IMR-90 (cell line): ENCODE results near the gene TRPM1. TPM values are rescaled to one million over a fixed set of nuclear protein-coding genes. Genes with fewer than 3 reads are reported as not detected.

ENCODE experiments used
- ATAC-seq: fragments of 200-7000 bp; cut with Tn5 transposase; 2 replicates; pipeline ENCODE4 v1.9.1; 2020; ENCODE audit warnings: low read depth, mild to moderate bottlenecking, moderate library complexity
- BruUV-seq: library from RNA; stranded (reverse); fragments of 400-500 nt; replicated peaks from 2 replicates; lab custom pipeline; 2021; lab: Mats Ljungman, UMichigan
- CTCF ChIA-PET: fragments of 300-600 bp; formaldehyde crosslinking; extraction: SDS; loops from one replicate; lab custom pipeline; 2021; ENCODE audit warnings: antibody characterized with exemption; lab: Yijun Ruan, JAX
- POLR2A ChIA-PET: fragments of 300-600 bp; sonication (Branson Sonifier 250); formaldehyde crosslinking; loops from one replicate; lab custom pipeline; 2022; ENCODE audit warnings: antibody characterized with exemption; ENCODE audit not compliant: unreplicated experiment; lab: Charles Lee
- DNase-seq: peaks from one replicate; pipeline ENCODE4 v3.0.0; 2013
- H2AFZ ChIP-seq: replicated peaks from 2 replicates; pipeline ENCODE3; 2013; ENCODE audit warnings: low read length, mild to moderate bottlenecking; ENCODE audit not compliant: poor library complexity
- H2AK5ac ChIP-seq: 2 replicates; pipeline ENCODE4 v1.6.1; 2013; ENCODE audit warnings: low read depth, low read length, inconsistent platforms
- H2AK9ac ChIP-seq: replicated peaks from 2 replicates; pipeline ENCODE3; 2013; ENCODE audit warnings: mild to moderate bottlenecking, low read depth, low read length, moderate library complexity; ENCODE audit not compliant: poor library complexity
- H2BK120ac ChIP-seq: 2 replicates; pipeline ENCODE4 v1.6.1; 2013; ENCODE audit warnings: low read depth, low read length, inconsistent platforms
- H2BK15ac ChIP-seq: 3 replicates; pipeline ENCODE4 v1.6.1; 2013; ENCODE audit warnings: low read depth, low read length, inconsistent platforms
- H2BK20ac ChIP-seq: 2 replicates; pipeline ENCODE4 v1.6.1; 2013; ENCODE audit warnings: low read depth, mild to moderate bottlenecking, inconsistent platforms, low read length, moderate library complexity
- H2BK5ac ChIP-seq: 2 replicates; pipeline ENCODE4 v1.6.1; 2013; ENCODE audit warnings: mild to moderate bottlenecking, low read depth, low read length, inconsistent platforms; ENCODE audit not compliant: poor library complexity, severe bottlenecking
- H3K14ac ChIP-seq: replicated peaks from 2 replicates; pipeline ENCODE4 v1.6.1; 2013; ENCODE audit warnings: low read depth, low read length, inconsistent platforms
- H3K18ac ChIP-seq: 2 replicates; pipeline ENCODE4 v1.6.1; 2013; ENCODE audit warnings: low read depth, low read length, control low read depth
- H3K23ac ChIP-seq: 2 replicates; pipeline ENCODE4 v1.6.1; 2013; ENCODE audit warnings: low read depth, low read length, inconsistent platforms
- H3K27ac ChIP-seq: 2 replicates; pipeline ENCODE4 v1.5.1; 2013; ENCODE audit warnings: mild to moderate bottlenecking, control low read depth, low read length; ENCODE audit not compliant: insufficient read depth
- H3K27me3 ChIP-seq: 2 replicates; pipeline ENCODE4 v1.6.1; 2013; ENCODE audit warnings: low read length; ENCODE audit not compliant: control insufficient read depth, insufficient read depth
- H3K36me3 ChIP-seq: 2 replicates; pipeline ENCODE4 v1.6.1; 2013; ENCODE audit warnings: low read length, mixed read lengths; ENCODE audit not compliant: control insufficient read depth, insufficient read depth
- H3K4ac ChIP-seq: 2 replicates; pipeline ENCODE4 v1.6.1; 2013; ENCODE audit warnings: low read depth, low read length, inconsistent platforms
- H3K4me1 ChIP-seq: 2 replicates; pipeline ENCODE4 v1.6.1; 2013; ENCODE audit warnings: low read length, mixed read lengths; ENCODE audit not compliant: control insufficient read depth, insufficient read depth
- H3K4me2 ChIP-seq: 2 replicates; pipeline ENCODE4 v1.6.1; 2013; ENCODE audit warnings: low read depth, mild to moderate bottlenecking, control low read depth, low read length, moderate library complexity
- H3K4me3 ChIP-seq: 2 replicates; pipeline ENCODE4 v1.5.1; 2013; ENCODE audit warnings: low read depth, mild to moderate bottlenecking, control low read depth, low read length, moderate library complexity; ENCODE audit not compliant: insufficient read depth
- H3K56ac ChIP-seq: 2 replicates; pipeline ENCODE4 v1.6.1; 2013; ENCODE audit warnings: low read length, inconsistent platforms; ENCODE audit not compliant: insufficient read depth; ENCODE audit errors: extremely low read depth
- H3K79me1 ChIP-seq, 2 experiments: 2 replicates each; pipeline ENCODE4 v1.6.1; 2013; ENCODE audit warnings: low read length in 2 of 2, inconsistent platforms in 1 of 2, low read depth in 1 of 2
- H3K9ac ChIP-seq: 2 replicates; pipeline ENCODE4 v1.6.1; 2013; ENCODE audit warnings: low read depth, low read length, control low read depth
- H3K9me1 ChIP-seq: 2 replicates; pipeline ENCODE4 v1.6.1; 2013; ENCODE audit warnings: low read length, inconsistent platforms; ENCODE audit not compliant: insufficient read depth
- H3K9me3 ChIP-seq: 2 replicates; pipeline ENCODE4 v1.6.1; 2013; ENCODE audit warnings: low read length; ENCODE audit not compliant: control insufficient read depth, insufficient read depth
- H4K20me1 ChIP-seq: 2 replicates; pipeline ENCODE4 v1.6.1; 2013; ENCODE audit warnings: low read length, inconsistent platforms; ENCODE audit not compliant: insufficient read depth
- H4K5ac ChIP-seq: 2 replicates; pipeline ENCODE4 v1.6.1; 2013; ENCODE audit warnings: mild to moderate bottlenecking, low read depth, low read length, control low read depth
- H4K8ac ChIP-seq, 2 experiments: 2 replicates each; pipeline ENCODE4 v1.6.1; 2013; ENCODE audit warnings: low read depth in 2 of 2, low read length in 2 of 2, control low read depth in 1 of 2, inconsistent platforms in 1 of 2
- H4K91ac ChIP-seq: 2 replicates; pipeline ENCODE4 v1.6.1; 2013; ENCODE audit warnings: low read depth, low read length, inconsistent platforms; ENCODE audit not compliant: insufficient read depth
- BHLHE40 ChIP-seq: fragments of 150-350 bp; IDR thresholded peaks from 2 replicates; pipeline ENCODE4 v1.6.1; 2016; ENCODE audit warnings: mild to moderate bottlenecking, low read depth, low read length
- CEBPB ChIP-seq: IDR thresholded peaks from 2 replicates; pipeline ENCODE4 v1.6.1; 2012; ENCODE audit warnings: low read depth, low read length, improper control_type of control experiment
- CTCF ChIP-seq: conservative IDR thresholded peaks from 2 replicates; pipeline ENCODE4 v1.5.1; 2012; ENCODE audit warnings: mild to moderate bottlenecking, low read depth, low read length, improper control_type of control experiment
- ELK1 ChIP-seq: fragments of 150-350 bp; IDR thresholded peaks from 2 replicates; pipeline ENCODE4 v1.6.1; 2016; ENCODE audit warnings: low read depth, mild to moderate bottlenecking, low read length, moderate library complexity, borderline replicate concordance
- MAFK ChIP-seq: IDR thresholded peaks from 2 replicates; pipeline ENCODE4 v1.6.1; 2012; ENCODE audit warnings: low read depth, low read length, improper control_type of control experiment
- NFE2L2 ChIP-seq: fragments of 150-350 bp; IDR thresholded peaks from 2 replicates; pipeline ENCODE4 v1.6.1; 2016; ENCODE audit warnings: low read depth, mild to moderate bottlenecking, low read length
- RAD21 ChIP-seq: IDR thresholded peaks from 2 replicates; pipeline ENCODE4 v1.6.1; 2012; ENCODE audit warnings: low read length, improper control_type of control experiment
- RFX5 ChIP-seq: IDR thresholded peaks from 2 replicates; pipeline ENCODE4 v1.8.0; 2012; ENCODE audit warnings: low read depth, mild to moderate bottlenecking, low read length, moderate library complexity
- SMC3 ChIP-seq: fragments of 150-350 bp; IDR thresholded peaks from 2 replicates; pipeline ENCODE4 v1.6.1; 2016; ENCODE audit warnings: low read depth, mild to moderate bottlenecking, antibody characterized with exemption, low read length, moderate library complexity
- USF2 ChIP-seq: fragments of 150-350 bp; IDR thresholded peaks from 2 replicates; pipeline ENCODE4 v1.6.1; 2017; ENCODE audit warnings: mild to moderate bottlenecking, antibody characterized with exemption, low read length, low read depth
- WGBS, 2 experiments: methylation state at CpG; one replicate each; pipeline versions ENCODE4 v1.1.5 to v1.1.7; 2013; ENCODE audit warnings: missing lambda C conversion rate in 2 of 2; ENCODE audit not compliant: insufficient read length in 1 of 2; ENCODE audit errors: extremely low coverage in 2 of 2; 5-methylcytosine and 5-hydroxymethylcytosine counted together
- dilution Hi-C: fragments of 300-500 bp; cut with HindIII; formaldehyde crosslinking; loops from one replicate; pipeline ENCODE4 v1.14.3; 2018; ENCODE audit warnings: low sequenced_read_pairs; ENCODE audit not compliant: unreplicated experiment
- in situ Hi-C: fragments of 300-500 bp; cut with MboI; formaldehyde crosslinking; loops from 3 replicates; pipeline ENCODE4 v1.14.3; 2019; ENCODE audit warnings: low sequenced_read_pairs, inconsistent platforms, mixed read lengths
- intact Hi-C: fragments of 100-400 bp; cut with micrococcal nuclease; formaldehyde crosslinking; loops from 2 replicates; pipeline ENCODE4 v1.10.0; 2022
- polyA plus RNA-seq, 3 experiments: library from polyadenylated mRNA; depleted of rRNA; stranded (reverse); fragments of >200 nt; gene quantifications; 2 replicates each; pipeline ENCODE4 v1.2.3, GENCODE V29; 2012; ENCODE audit warnings: low replicate concordance in 1 of 3
- total RNA-seq: library from RNA; depleted of rRNA; stranded (reverse); fragments of >200 nt; gene quantifications from 2 replicates; pipeline ENCODE4 v1.2.3, GENCODE V29; 2012

The TRPM1 gene
- total and polyA plus RNA-seq, 2 of the 4 experiments (the other 2 are of a cell fraction): not detected

GRCh38 chr15:31060429-31061140 lies 40.9 kb downstream of the TRPM1 start:
- no peak for DNase-seq
- Histone ChIP-seq H3K14ac (no peak overlapping the region), H3K9me1 (no peaks in the 10 kb centered on the region), H3K36me3 (no peaks in the 10 kb centered on the region), H3K56ac (no peak overlapping the region), H3K4me1 (no peaks in the 10 kb centered on the region), H2BK15ac (no peak overlapping the region), H3K27ac (no peak overlapping the region), H4K5ac (no peak overlapping the region), H2AK5ac (no peak overlapping the region), H3K9me3 (peaks cover 8% of the 10 kb centered on the region), H2BK20ac (no peak overlapping the region), H4K8ac (no peak overlapping the region), H3K18ac (no peak overlapping the region), H3K4ac (no peak overlapping the region), H3K23ac (no peak overlapping the region), H3K9ac (no peak overlapping the region), H4K91ac (no peak overlapping the region), H2AFZ (no peak overlapping the region), H4K20me1 (no peaks in the 10 kb centered on the region), H2BK120ac (no peak overlapping the region), H3K4me2 (no peak overlapping the region), H3K27me3 (peaks cover 22% of the 10 kb centered on the region), H2AK9ac (no peak overlapping the region), H3K4me3 (no peak overlapping the region), H2BK5ac (no peak overlapping the region), H3K79me1 (no peaks in the 10 kb centered on the region)
- TF ChIP-seq RAD21: no peak
- no peak for TF ChIP-seq SMC3
- TF ChIP-seq ELK1: no peak
- TF ChIP-seq MAFK: no peak
- TF ChIP-seq USF2: no peak
- no peak for TF ChIP-seq NFE2L2
- TF ChIP-seq RFX5: no peak
- no peak for TF ChIP-seq CTCF
- TF ChIP-seq BHLHE40: no peak
- TF ChIP-seq CEBPB: no peak
- intact Hi-C loops (no loop called here), dilution Hi-C loops (no loop called here), in situ Hi-C loops (no loop called here)
- CTCF ChIA-PET: no interaction called here
- POLR2A ChIA-PET: no interaction called here
- WGBS, 2 experiments: 65% methylated on average over 5 of the region's 15 CpGs; no CpG with 5 or more reads in 1 of the 2 experiments
- no peak for ATAC-seq
- BruUV-seq: no TSS peak
